ENCODE results near the gene PPIL6.

The PPIL6 gene

GRCh38 chr6:109460161-109460829 is 19.9 kb upstream of the PPIL6 start (continued):
- TF ChIP-seq PATZ1 (CRISPR knock-in tag; IDR thresholded peaks at IDR 0.05; ENCODE audit: borderline replicate concordance) (no peak), ESRRG (CRISPR knock-in tag; IDR thresholded peaks at IDR 0.05) (no peak), CSRNP3 (CRISPR knock-in tag; IDR thresholded peaks at IDR 0.05) (no peak), ZC3H10 (CRISPR knock-in tag; IDR thresholded peaks at IDR 0.05) (no peak), POU6F1 (CRISPR knock-in tag; IDR thresholded peaks at IDR 0.05; ENCODE audit: borderline replicate concordance, low read depth) (no peak), ZFP3 (CRISPR knock-in tag; IDR thresholded peaks at IDR 0.05) (no peak), ISL1 (CRISPR knock-in tag; IDR thresholded peaks at IDR 0.05) (no peak)

- TF ChIP-seq RARB (CRISPR knock-in tag; IDR thresholded peaks at IDR 0.05) (no peak), ZC3H10 (CRISPR knock-in tag; IDR thresholded peaks at IDR 0.05) (no peak)
- no peak for ATAC-seq
Measured at GRCh38 chr6:109458774-109459531, 18.5 kb upstream of the PPIL6 start.

GRCh38 chr6:109457562-109457996 is 17.2 kb upstream of the PPIL6 start:
- no peak for TF ChIP-seq CSDC2 (CRISPR knock-in tag; IDR thresholded peaks at IDR 0.05)
- no peak for TF ChIP-seq PPARA (CRISPR knock-in tag; IDR thresholded peaks at IDR 0.05; ENCODE audit: borderline replicate concordance)
- no peak for TF ChIP-seq TCF4 (CRISPR knock-in tag; IDR thresholded peaks at IDR 0.05; ENCODE audit: borderline replicate concordance)
- TF ChIP-seq SNAI2 (CRISPR knock-in tag; IDR thresholded peaks at IDR 0.05): no peak
- TF ChIP-seq ZNF70 (CRISPR knock-in tag; IDR thresholded peaks at IDR 0.05): no peak
- no peak for TF ChIP-seq ZC3H10 (CRISPR knock-in tag; IDR thresholded peaks at IDR 0.05)
- ATAC-seq: no peak

- no peak for ATAC-seq
- TF ChIP-seq ZC3H10 (CRISPR knock-in tag; IDR thresholded peaks at IDR 0.05): no peak
- no peak for TF ChIP-seq ESRRG (CRISPR knock-in tag; IDR thresholded peaks at IDR 0.05)
- TF ChIP-seq POU6F1 (CRISPR knock-in tag; IDR thresholded peaks at IDR 0.05; ENCODE audit: borderline replicate concordance, low read depth): no peak
- no peak for TF ChIP-seq ZNF8 (CRISPR knock-in tag; IDR thresholded peaks at IDR 0.05)
- no peak for TF ChIP-seq TSHZ2 (CRISPR knock-in tag; IDR thresholded peaks at IDR 0.05)
- no peak for TF ChIP-seq BACH2 (CRISPR knock-in tag; IDR thresholded peaks at IDR 0.05; ENCODE audit: borderline replicate concordance)
- TF ChIP-seq RARB (CRISPR knock-in tag; IDR thresholded peaks at IDR 0.05): no peak
- no peak for TF ChIP-seq CREB5 (CRISPR knock-in tag; IDR thresholded peaks at IDR 0.05; ENCODE audit: low read depth)
- TF ChIP-seq CSDC2 (CRISPR knock-in tag; IDR thresholded peaks at IDR 0.05): no peak
- no peak for TF ChIP-seq ZNF565 (CRISPR knock-in tag; conservative IDR thresholded peaks at IDR 0.05; ENCODE audit: low read depth)
- no peak for TF ChIP-seq PATZ1 (CRISPR knock-in tag; IDR thresholded peaks at IDR 0.05; ENCODE audit: borderline replicate concordance)
Measured at GRCh38 chr6:109456710-109457561, 16.5 kb upstream of the PPIL6 start.
